Gastrocnemius medialis (tissue), 4 donors: Measurements from ENCODE around the gene LDHB.

Source experiments
- POLR2A ChIP-seq, 2 donors: fragments of 450-650 bp; IDR thresholded peaks; one replicate each; pipeline ENCODE4 v1.6.1; 2017; ENCODE audit warnings: antibody characterized with exemption in 2 of 2, mild to moderate bottlenecking in 2 of 2, moderate library complexity in 2 of 2
- TF ChIP-seq, protein P1 (sequence below), 5 experiments: fragments of 450-650 bp in 3 of 5; fragments of 200-600 bp in 2 of 5; sonication (generic) in 2 of 5; IDR thresholded peaks in 4 of 5; conservative IDR thresholded peaks in 1 of 5; 1 replicate in 4 of 5; 2 replicates in 1 of 5; pipeline ENCODE4 v1.5.1; 2016 to 2019; ENCODE audit warnings: antibody characterized with exemption in 5 of 5, mild to moderate bottlenecking in 3 of 5, moderate library complexity in 3 of 5

DNA sequence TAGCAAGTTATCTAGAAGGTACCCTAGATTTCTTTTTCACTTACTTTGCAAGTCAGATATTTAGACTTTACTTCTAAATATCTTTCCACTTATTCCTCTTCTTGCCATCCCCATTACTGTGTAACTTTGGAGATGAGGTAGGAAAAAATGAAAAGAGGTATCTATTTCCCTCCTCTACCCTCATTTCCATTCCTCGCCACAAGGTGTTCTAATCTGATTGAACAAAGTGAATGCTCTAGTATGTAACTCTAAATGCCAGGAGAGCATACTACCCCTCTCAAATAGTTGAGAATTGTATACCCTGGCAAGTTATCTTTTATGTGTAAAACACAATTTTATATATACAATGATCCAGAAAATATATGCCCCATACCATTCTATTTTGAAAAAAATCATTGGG lies 1.7 kb upstream of the LDHB start:
- TF ChIP-seq, protein P1, sequence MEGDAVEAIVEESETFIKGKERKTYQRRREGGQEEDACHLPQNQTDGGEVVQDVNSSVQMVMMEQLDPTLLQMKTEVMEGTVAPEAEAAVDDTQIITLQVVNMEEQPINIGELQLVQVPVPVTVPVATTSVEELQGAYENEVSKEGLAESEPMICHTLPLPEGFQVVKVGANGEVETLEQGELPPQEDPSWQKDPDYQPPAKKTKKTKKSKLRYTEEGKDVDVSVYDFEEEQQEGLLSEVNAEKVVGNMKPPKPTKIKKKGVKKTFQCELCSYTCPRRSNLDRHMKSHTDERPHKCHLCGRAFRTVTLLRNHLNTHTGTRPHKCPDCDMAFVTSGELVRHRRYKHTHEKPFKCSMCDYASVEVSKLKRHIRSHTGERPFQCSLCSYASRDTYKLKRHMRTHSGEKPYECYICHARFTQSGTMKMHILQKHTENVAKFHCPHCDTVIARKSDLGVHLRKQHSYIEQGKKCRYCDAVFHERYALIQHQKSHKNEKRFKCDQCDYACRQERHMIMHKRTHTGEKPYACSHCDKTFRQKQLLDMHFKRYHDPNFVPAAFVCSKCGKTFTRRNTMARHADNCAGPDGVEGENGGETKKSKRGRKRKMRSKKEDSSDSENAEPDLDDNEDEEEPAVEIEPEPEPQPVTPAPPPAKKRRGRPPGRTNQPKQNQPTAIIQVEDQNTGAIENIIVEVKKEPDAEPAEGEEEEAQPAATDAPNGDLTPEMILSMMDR (IDR thresholded peaks at IDR 0.05 in 4 of 5, conservative IDR thresholded peaks at IDR 0.05 in 1 of 5): no peak
- no peak for TF ChIP-seq POLR2A (IDR thresholded peaks at IDR 0.05)
